Spleen (tissue), 7 donors: Measurements from ENCODE around the gene LPP.

Experiments used
- CTCF ChIP-seq, 11 experiments: fragments of 200-600 bp in 7 of 11; fragments of 450-650 bp in 4 of 11; sonication (generic) in 4 of 11; IDR thresholded peaks in 8 of 11; conservative IDR thresholded peaks in 3 of 11; 1 replicate in 7 of 11; 2 replicates in 4 of 11; pipeline versions ENCODE4 v1.4.0 to v1.8.0; 2016 to 2021; ENCODE audit warnings: antibody characterized with exemption in 11 of 11, inconsistent platforms in 4 of 11, mild to moderate bottlenecking in 1 of 11
- POLR2A ChIP-seq, 3 donors: fragments of 450-650 bp; IDR thresholded peaks; one replicate each; pipeline ENCODE4 v1.5.1; 2017; ENCODE audit warnings: antibody characterized with exemption in 3 of 3, mild to moderate bottlenecking in 1 of 3
- POLR2AphosphoS5 ChIP-seq, 3 donors: sonication (generic); formaldehyde crosslinking; IDR thresholded peaks; one replicate each; pipeline ENCODE4 v1.5.1; 2017; ENCODE audit warnings: antibody characterized with exemption in 3 of 3
- donor health status: DM: no; HTN: no; CAD: no; lungs with moderate emphysema.
- donor health status: DM: no; HTN: no; CAD: no.
- donor health status: DM: no; HTN: no; CAD: no.

- no peak for TF ChIP-seq CTCF (IDR thresholded peaks at IDR 0.05 in 8 of 11, conservative IDR thresholded peaks at IDR 0.05 in 3 of 11)
- TF ChIP-seq POLR2A (IDR thresholded peaks at IDR 0.05), result no peak
- no peak for TF ChIP-seq POLR2AphosphoS5 (IDR thresholded peaks at IDR 0.05)
Observed at GRCh38 chr3:188840290-188840689, 686.3 kb downstream of the LPP start.
